SK-N-SH (cell line): ENCODE data around the gene NOX5. TPM values are rescaled to one million over a fixed set of nuclear protein-coding genes. Genes with fewer than 3 reads are reported as not detected.

Experiments used
- CTCF ChIA-PET: fragments of 300-600, 350-600 bp; formaldehyde crosslinking; extraction: SDS; loops from one replicate; lab custom pipeline; 2021; lab: Yijun Ruan, JAX
- POLR2A ChIA-PET: fragments of 350-600 bp; sonication (Branson Sonifier 250); formaldehyde crosslinking; extraction: SDS; loops from one replicate; lab custom pipeline; 2020; ENCODE audit warnings: antibody characterized with exemption, inconsistent platforms; lab: Yijun Ruan, JAX
- DNase-seq: peaks from one replicate; pipeline ENCODE4 v3.0.0; 2012
- H2AFZ ChIP-seq: fragments of 200-600 bp; sonication (generic); 2 replicates; pipeline ENCODE4 v1.8.1; 2016; ENCODE audit warnings: antibody characterized with exemption, mild to moderate bottlenecking, low read depth
- H3F3A ChIP-seq: fragments of 200-600 bp; sonication (generic); replicated peaks from 2 replicates; pipeline ENCODE3; 2016; ENCODE audit warnings: antibody characterized with exemption, mild to moderate bottlenecking; ENCODE audit not compliant: insufficient read depth
- H3K27ac ChIP-seq, 2 experiments: fragments of 200-500 bp in 1 of 2; fragments of 200-600 bp in 1 of 2; sonication (Bioruptor generic) in 1 of 2; sonication (generic), shearing (Covaris generic) in 1 of 2; 2 replicates each; pipeline versions ENCODE4 v1.5.1 to v1.6.1; 2014 to 2016; ENCODE audit warnings: low read depth in 2 of 2, inconsistent platforms in 1 of 2, low read length in 1 of 2, mild to moderate bottlenecking in 1 of 2, mixed read lengths in 1 of 2
- H3K27me3 ChIP-seq: fragments of 200-600 bp; sonication (generic), shearing (Covaris generic); 2 replicates; pipeline ENCODE4 v1.6.1; 2016; ENCODE audit warnings: mixed run types; ENCODE audit not compliant: insufficient read depth
- H3K36me3 ChIP-seq, 2 experiments: fragments of 200-500 bp in 1 of 2; fragments of 200-600 bp in 1 of 2; sonication (Bioruptor generic) in 1 of 2; sonication (generic) in 1 of 2; replicated peaks in 1 of 2; 2 replicates each; pipeline versions ENCODE3 to v1.5.1; 2014 to 2016; ENCODE audit warnings: low read length in 1 of 2, mild to moderate bottlenecking in 1 of 2; ENCODE audit not compliant: insufficient read depth in 2 of 2, control insufficient read depth in 1 of 2
- H3K4me1 ChIP-seq, 2 experiments: fragments of 200-500 bp in 1 of 2; fragments of 200-600 bp in 1 of 2; sonication (Bioruptor generic) in 1 of 2; sonication (generic), shearing (Covaris generic) in 1 of 2; 2 replicates each; pipeline versions ENCODE4 v1.5.1 to v1.6.1; 2014 to 2016; ENCODE audit warnings: low read depth in 1 of 2, low read length in 1 of 2, mixed run types in 1 of 2; ENCODE audit not compliant: insufficient read depth in 2 of 2, control insufficient read depth in 1 of 2
- H3K4me2 ChIP-seq: fragments of 200-600 bp; sonication (generic), shearing (Covaris generic); 2 replicates; pipeline ENCODE4 v1.6.1; 2017; ENCODE audit warnings: mixed run types
- H3K4me3 ChIP-seq, 2 experiments: fragments of 200-500 bp in 1 of 2; fragments of 200-600 bp in 1 of 2; sonication (Bioruptor generic) in 1 of 2; sonication (generic), shearing (Covaris generic) in 1 of 2; 2 replicates each; pipeline versions ENCODE4 v1.5.1 to v1.8.1; 2014 to 2016; ENCODE audit warnings: low read depth in 2 of 2, inconsistent platforms in 1 of 2, low read length in 1 of 2, mild to moderate bottlenecking in 1 of 2, mixed read lengths in 1 of 2, moderate library complexity in 1 of 2
- H3K79me2 ChIP-seq: fragments of 200-600 bp; sonication (generic); 2 replicates; pipeline ENCODE4 v1.8.1; 2017; ENCODE audit warnings: mild to moderate bottlenecking; ENCODE audit not compliant: insufficient read depth
- H3K9ac ChIP-seq: fragments of 200-600 bp; sonication (generic); 2 replicates; pipeline ENCODE4 v1.6.1; 2017; ENCODE audit warnings: mixed run types
- H3K9me2 ChIP-seq: fragments of 200-600 bp; sonication (generic); 2 replicates; pipeline ENCODE4 v1.6.1; 2017; ENCODE audit warnings: mixed run types
- H3K9me3 ChIP-seq: fragments of 200-600 bp; sonication (generic); 2 replicates; pipeline ENCODE4 v1.6.1; 2017; ENCODE audit warnings: mixed run types, mild to moderate bottlenecking, moderate library complexity
- H4K20me1 ChIP-seq: fragments of 200-600 bp; sonication (generic); 2 replicates; pipeline ENCODE4 v1.6.1; 2017; ENCODE audit warnings: mild to moderate bottlenecking, mixed run types; ENCODE audit not compliant: insufficient read depth
- CHD2 ChIP-seq: fragments of 150-350 bp; IDR thresholded peaks from 2 replicates; pipeline ENCODE4 v1.6.1; 2018; ENCODE audit warnings: low read length; ENCODE audit not compliant: partially characterized antibody
- CTCF ChIP-seq: fragments of 200-600 bp; sonication (generic); IDR thresholded peaks from 2 replicates; pipeline ENCODE4 v1.6.1; 2017; ENCODE audit warnings: antibody characterized with exemption, mild to moderate bottlenecking, moderate library complexity
- ELF1 ChIP-seq: IDR thresholded peaks from 2 replicates; pipeline ENCODE4 v1.4.0; 2012
- EP300 ChIP-seq, 2 experiments: IDR thresholded peaks; 2 replicates each; pipeline versions ENCODE4 v1.4.0 to v1.6.1; 2012; ENCODE audit warnings: borderline replicate concordance in 1 of 2, low read depth in 1 of 2, low read length in 1 of 2
- EZH2phosphoT487 ChIP-seq: fragments of 200-600 bp; sonication (generic); IDR thresholded peaks from 2 replicates; pipeline ENCODE4 v1.6.1; 2017; ENCODE audit warnings: low read depth, mixed run types, mild to moderate bottlenecking, antibody characterized with exemption, moderate library complexity, borderline replicate concordance
- FOSL2 ChIP-seq: IDR thresholded peaks from 2 replicates; pipeline ENCODE4 v1.4.0; 2012; ENCODE audit warnings: low read depth, mild to moderate bottlenecking, moderate library complexity, borderline replicate concordance
- FOXJ3 ChIP-seq: sonication (generic); formaldehyde crosslinking; IDR thresholded peaks from 2 replicates; pipeline ENCODE4 v1.5.1; 2020; ENCODE audit warnings: mild to moderate bottlenecking, missing genetic modification reagents
- GATA2 ChIP-seq: sonication (generic); formaldehyde crosslinking; IDR thresholded peaks from 2 replicates; pipeline ENCODE4 v1.5.0; 2020; ENCODE audit warnings: mild to moderate bottlenecking, missing genetic modification reagents
- IRF3 ChIP-seq: fragments of 150-350 bp; IDR thresholded peaks from 2 replicates; pipeline ENCODE4 v1.6.1; 2016; ENCODE audit warnings: mild to moderate bottlenecking, low read depth, low read length
- MAX ChIP-seq: IDR thresholded peaks from 2 replicates; pipeline ENCODE4 v1.4.0; 2012; ENCODE audit warnings: low read depth
- MEF2A ChIP-seq: IDR thresholded peaks from 2 replicates; pipeline ENCODE4 v1.4.0; 2012; ENCODE audit warnings: low read depth, borderline replicate concordance
- MXI1 ChIP-seq: IDR thresholded peaks from 2 replicates; pipeline ENCODE4 v1.6.1; 2012; ENCODE audit warnings: mild to moderate bottlenecking, low read depth, low read length, improper control_type of control experiment
- NFIC ChIP-seq: IDR thresholded peaks from 2 replicates; pipeline ENCODE4 v1.4.0; 2012; ENCODE audit warnings: borderline replicate concordance
- NRF1 ChIP-seq: IDR thresholded peaks from 2 replicates; pipeline ENCODE4 v1.6.1; 2012; ENCODE audit warnings: low read depth, mild to moderate bottlenecking, low read length
- POLR2AphosphoS5 ChIP-seq: IDR thresholded peaks from 2 replicates; pipeline ENCODE4 v1.6.1; 2012; ENCODE audit warnings: low read depth, low read length
- RCOR1 ChIP-seq: fragments of 150-350 bp; IDR thresholded peaks from 2 replicates; pipeline ENCODE4 v1.6.1; 2017; ENCODE audit warnings: antibody characterized with exemption, low read length
- REST ChIP-seq: IDR thresholded peaks from 2 replicates; pipeline ENCODE4 v1.6.1; 2012; ENCODE audit warnings: mild to moderate bottlenecking, low read depth, low read length, moderate library complexity
- SIN3A ChIP-seq: IDR thresholded peaks from 2 replicates; pipeline ENCODE4 v1.6.1; 2012; ENCODE audit warnings: low read depth, mild to moderate bottlenecking, low read length, moderate library complexity, borderline replicate concordance
- SMC3 ChIP-seq: IDR thresholded peaks from 2 replicates; pipeline ENCODE4 v1.6.1; 2012; ENCODE audit warnings: low read depth, low read length, improper control_type of control experiment
- TEAD4 ChIP-seq: IDR thresholded peaks from 2 replicates; pipeline ENCODE4 v1.4.0; 2012; ENCODE audit warnings: mild to moderate bottlenecking, borderline replicate concordance; ENCODE audit not compliant: insufficient read depth
- USF2 ChIP-seq: fragments of 150-350 bp; IDR thresholded peaks from 2 replicates; pipeline ENCODE4 v1.6.1; 2017; ENCODE audit warnings: antibody characterized with exemption, low read length, low read depth, borderline replicate concordance
- YY1 ChIP-seq: IDR thresholded peaks from 2 replicates; pipeline ENCODE4 v1.4.0; 2012; ENCODE audit warnings: low read depth, mild to moderate bottlenecking
- WGBS: methylation state at CpG from one replicate; pipeline ENCODE4 v1.1.6; 2017; ENCODE audit warnings: low lambda C conversion rate; 5-methylcytosine and 5-hydroxymethylcytosine counted together
- polyA plus RNA-seq, 3 experiments: library from polyadenylated mRNA; depleted of rRNA; stranded (reverse); fragments of >200 nt; gene quantifications; 2 replicates each; pipeline ENCODE4 v1.2.3, GENCODE V29; 2012

Gene NOX5
- polyA plus RNA-seq, 1 of the 3 experiments (the other 2 are of a cell fraction), result 0.05 TPM

- no peak for TF ChIP-seq IRF3
- TF ChIP-seq EP300 (IDR thresholded peaks at IDR 0.05; ENCODE audit: borderline replicate concordance in 1 of 2, low read depth in 1 of 2, low read length in 1 of 2), result peak in 1 of 2 experiments; percentile 29; a peak in 1 of 4 replicates
- no peak for TF ChIP-seq USF2
- no peak for TF ChIP-seq MEF2A
- TF ChIP-seq SIN3A, result no peak
- no peak for TF ChIP-seq REST
- no peak for TF ChIP-seq CHD2
- TF ChIP-seq TEAD4, result no peak
- no peak for TF ChIP-seq MXI1
- TF ChIP-seq GATA2 (CRISPR knock-in tag), result no peak
- TF ChIP-seq RCOR1, result no peak
Measured at GRCh38 chr15:69092159-69092558, 77.7 kb downstream of the NOX5 start (continued).

- Histone ChIP-seq H3F3A (peaks cover 3% of the 10 kb centered on the region), H2AFZ (no peak overlapping the region), H3K4me2 (no peak overlapping the region), H3K4me1 (peaks cover 13 to 25% of the 10 kb centered on the region in 2 experiments; a peak in 3 of 4 replicates), H3K4me3 (no peak overlapping the region), H3K27ac (no peak overlapping the region), H3K27me3 (no peaks in the 10 kb centered on the region), H3K79me2 (no peaks in the 10 kb centered on the region), H3K9me3 (no peaks in the 10 kb centered on the region), H3K9me2 (no peaks in the 10 kb centered on the region), H3K36me3 (no peaks in the 10 kb centered on the region), H4K20me1 (no peaks in the 10 kb centered on the region), H3K9ac (no peak overlapping the region)
- DNase-seq, result no peak
- ChIA-PET POLR2A (no interaction called here), CTCF (interaction anchor here (0.9 kb wide), 2 partner anchors 21 to 88 kb away, joined by 3 read pairs; no protein-coding TSS in a partner anchor)
- 67% methylated on average over 2 of the region's 4 CpGs for WGBS
- TF ChIP-seq TEAD4 (no peak), MXI1 (no peak), NFIC (no peak), FOXJ3 (CRISPR knock-in tag) (no peak), NRF1 (no peak), ELF1 (no peak), IRF3 (no peak), CTCF (no peak), YY1 (no peak), FOSL2 (no peak), EZH2phosphoT487 (no peak), SIN3A (no peak), POLR2AphosphoS5 (no peak), MAX (no peak), SMC3 (no peak)
Measured at GRCh38 chr15:69093127-69093526, 78.6 kb downstream of the NOX5 start.
